Neural cell (in vitro differentiated cells): ENCODE data around the gene KRT16.

Source experiments
- EP300 ChIP-seq: fragments of 450-650 bp; conservative IDR thresholded peaks from 2 replicates; pipeline ENCODE4 v1.6.1; 2014; ENCODE audit warnings: antibody characterized with exemption, mild to moderate bottlenecking, moderate library complexity; ENCODE audit not compliant: poor library complexity, severe bottlenecking
- TF ChIP-seq, protein P1 (sequence below): fragments of 450-650 bp; IDR thresholded peaks from 2 replicates; pipeline ENCODE4 v1.5.1; 2014; ENCODE audit warnings: antibody characterized with exemption, mild to moderate bottlenecking, moderate library complexity; ENCODE audit not compliant: poor library complexity, severe bottlenecking

DNA sequence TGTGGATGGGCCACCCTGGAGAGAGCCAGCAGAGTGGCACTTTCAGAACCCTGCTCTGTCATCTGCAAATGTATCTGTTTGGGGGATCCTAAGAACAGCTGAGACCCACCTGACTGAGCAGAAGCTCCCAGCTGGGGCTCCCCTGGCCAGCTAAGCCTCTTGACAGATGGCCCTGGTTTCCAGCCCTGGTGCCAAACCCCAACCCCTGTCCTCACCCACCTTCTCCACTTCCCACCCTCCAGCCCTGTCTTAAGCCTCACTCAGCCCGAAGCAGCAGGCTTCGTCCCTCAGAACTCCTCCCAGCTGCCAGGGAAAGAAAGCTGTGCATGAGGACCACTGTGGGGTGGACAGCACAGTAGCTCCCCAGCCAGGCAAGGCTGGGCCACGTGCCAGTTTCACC is 37.2 kb downstream of the KRT16 start:
- no peak for TF ChIP-seq EP300
- TF ChIP-seq, protein P1, sequence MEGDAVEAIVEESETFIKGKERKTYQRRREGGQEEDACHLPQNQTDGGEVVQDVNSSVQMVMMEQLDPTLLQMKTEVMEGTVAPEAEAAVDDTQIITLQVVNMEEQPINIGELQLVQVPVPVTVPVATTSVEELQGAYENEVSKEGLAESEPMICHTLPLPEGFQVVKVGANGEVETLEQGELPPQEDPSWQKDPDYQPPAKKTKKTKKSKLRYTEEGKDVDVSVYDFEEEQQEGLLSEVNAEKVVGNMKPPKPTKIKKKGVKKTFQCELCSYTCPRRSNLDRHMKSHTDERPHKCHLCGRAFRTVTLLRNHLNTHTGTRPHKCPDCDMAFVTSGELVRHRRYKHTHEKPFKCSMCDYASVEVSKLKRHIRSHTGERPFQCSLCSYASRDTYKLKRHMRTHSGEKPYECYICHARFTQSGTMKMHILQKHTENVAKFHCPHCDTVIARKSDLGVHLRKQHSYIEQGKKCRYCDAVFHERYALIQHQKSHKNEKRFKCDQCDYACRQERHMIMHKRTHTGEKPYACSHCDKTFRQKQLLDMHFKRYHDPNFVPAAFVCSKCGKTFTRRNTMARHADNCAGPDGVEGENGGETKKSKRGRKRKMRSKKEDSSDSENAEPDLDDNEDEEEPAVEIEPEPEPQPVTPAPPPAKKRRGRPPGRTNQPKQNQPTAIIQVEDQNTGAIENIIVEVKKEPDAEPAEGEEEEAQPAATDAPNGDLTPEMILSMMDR: no peak
